NCI-H226 (cell line): Measurements from ENCODE around the gene DENND11.
A peak's percentile ranks its signal among the peaks of the same experiment; 100 is the strongest.

Experiments used
- DNase-seq: peaks from one replicate; pipeline ENCODE4 v3.0.0-alpha.2; 2015

Gene DENND11, protein sequence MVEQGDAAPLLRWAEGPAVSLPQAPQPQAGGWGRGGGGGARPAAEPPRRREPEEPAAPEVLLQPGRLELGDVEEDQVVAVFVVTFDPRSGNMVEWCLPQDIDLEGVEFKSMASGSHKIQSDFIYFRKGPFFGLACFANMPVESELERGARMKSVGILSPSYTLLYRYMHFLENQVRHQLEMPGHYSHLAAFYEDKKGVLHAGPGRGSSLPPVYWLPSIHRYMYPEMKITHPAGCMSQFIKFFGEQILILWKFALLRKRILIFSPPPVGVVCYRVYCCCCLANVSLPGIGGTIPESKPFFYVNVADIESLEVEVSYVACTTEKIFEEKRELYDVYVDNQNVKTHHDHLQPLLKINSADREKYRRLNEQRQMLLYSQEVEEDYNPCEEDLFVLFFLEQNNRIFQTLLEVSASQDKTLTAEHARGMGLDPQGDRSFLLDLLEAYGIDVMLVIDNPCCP

DNA sequence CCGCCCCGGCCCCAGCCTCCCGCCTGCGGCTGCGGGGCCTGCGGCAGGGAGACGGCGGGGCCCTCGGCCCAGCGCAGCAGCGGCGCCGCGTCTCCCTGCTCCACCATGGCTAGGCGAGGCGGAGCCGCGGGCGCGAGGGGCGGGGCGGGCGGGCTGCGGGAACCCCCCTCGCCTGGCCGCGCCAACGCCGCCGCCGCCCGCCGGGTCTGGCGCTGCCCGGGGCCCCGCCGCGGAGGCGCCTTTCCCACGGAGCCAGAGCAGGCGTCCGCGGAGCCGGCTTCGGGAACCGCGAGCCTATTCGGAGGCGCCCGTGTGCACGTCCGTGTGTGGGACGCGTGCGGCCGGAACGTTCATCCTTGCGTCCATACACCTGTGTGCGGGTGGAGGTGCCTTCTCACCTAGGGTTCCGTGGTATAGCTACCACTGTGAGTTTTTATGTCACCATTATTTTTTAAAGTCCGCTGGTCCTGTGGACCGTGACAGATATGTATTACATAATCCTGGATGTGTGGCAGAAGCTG lies at the start of gene DENND11:
TSS of gene DENND11 (minus strand) at position 120 of the 521 bp plus-strand sequence. CDS start at position 107, 13 bp downstream.
- no peak for DNase-seq

DNA sequence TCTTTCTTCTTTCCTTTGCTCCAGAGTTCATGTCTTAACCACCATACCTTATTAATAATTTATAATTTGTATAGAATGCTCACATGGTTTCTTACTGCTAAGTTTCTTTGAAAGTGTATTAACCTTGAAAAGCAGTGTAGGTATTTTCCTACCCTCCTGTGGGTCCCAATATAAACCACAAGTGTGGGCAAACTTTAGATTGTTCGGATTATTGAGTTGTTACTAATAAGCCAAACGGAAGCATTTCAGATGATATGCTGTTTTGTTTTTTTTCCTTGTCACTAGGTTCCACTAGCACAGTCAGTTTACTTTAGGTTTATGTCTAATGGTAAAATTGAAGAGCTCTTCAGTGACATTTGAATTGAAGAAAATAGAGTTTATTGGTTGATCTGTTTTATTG lies 46.4 kb upstream of the DENND11 start:
- DNase-seq = no peak

DNA sequence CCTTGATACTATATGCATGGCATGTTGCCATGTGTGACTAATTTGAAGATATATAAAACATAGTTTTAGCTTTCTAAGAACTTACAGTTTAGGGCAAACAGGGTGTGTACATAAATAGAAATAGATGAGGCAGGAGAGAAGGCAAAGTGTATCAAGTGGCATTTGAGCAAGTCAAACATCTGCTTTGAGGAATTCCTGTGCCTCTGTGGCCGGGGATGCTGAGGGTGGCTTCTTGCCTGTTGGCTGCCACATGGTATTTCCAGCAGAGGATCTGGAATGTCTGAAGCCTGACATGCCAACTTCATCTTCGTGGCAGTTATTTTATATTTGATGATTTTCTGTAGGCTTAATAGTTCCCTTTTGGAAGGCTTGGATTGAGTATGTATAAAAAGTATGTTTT lies 42.2 kb upstream of the DENND11 start:
- no peak for DNase-seq

DNA sequence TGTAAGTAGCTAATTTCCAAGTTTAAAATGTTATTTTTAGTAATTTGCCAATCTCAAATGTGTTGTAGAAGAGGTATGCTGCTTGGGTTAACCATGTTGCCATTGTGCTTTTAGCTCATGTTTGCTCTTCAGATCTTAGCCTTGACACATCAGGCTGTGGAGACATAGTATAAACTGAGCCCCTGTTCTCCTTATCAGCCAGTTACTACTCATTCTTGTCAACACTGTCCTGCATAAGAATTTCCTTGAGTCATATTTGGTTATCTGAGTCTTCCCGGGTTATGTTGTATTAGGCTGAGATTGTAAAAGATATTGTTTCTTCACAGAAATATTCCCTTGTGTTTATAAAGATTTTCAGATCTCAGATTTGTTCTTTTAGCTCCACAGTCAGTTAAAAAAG lies 40.3 kb upstream of the DENND11 start:
- DNase-seq = no peak

DNA sequence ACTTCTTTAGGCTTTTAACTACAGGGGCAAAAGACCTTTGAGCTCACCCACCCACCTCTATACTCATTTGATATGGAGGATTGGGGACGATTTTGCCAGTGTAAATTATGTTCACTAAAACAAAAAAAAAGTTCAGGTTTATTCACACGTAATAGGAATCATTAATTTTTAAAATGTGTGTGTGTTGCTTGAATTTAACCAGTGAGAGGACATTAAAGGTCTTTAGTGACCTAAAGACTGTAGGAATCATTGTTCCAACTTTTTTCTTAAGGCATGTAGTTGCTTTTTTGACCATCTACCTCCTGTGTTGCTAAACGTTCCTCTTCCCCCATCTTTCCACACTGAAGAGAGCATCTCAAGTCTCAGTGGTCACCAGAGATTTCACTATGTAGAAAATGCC lies 37.3 kb upstream of the DENND11 start:
- DNase-seq = no peak

DNA sequence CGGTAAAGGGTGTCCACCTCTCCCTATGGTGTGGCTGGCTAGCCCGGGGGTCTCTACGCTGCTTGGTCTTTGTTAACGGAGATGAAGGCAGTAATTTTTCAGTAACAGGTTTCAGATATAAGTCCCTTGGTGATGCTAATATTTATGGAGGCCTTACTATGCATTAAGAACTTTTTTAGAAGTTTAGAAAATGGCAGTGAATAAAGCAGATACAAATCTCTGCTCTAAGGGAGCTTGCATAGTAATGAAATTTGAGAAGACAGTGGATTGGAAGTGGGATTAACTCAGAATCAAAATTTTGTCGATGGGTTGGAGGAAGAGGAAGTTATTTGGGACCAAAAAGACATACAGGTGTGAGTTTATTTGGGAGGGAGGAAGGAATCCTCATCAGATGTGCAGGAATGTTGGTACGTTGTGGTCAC lies 36.6 kb upstream of the DENND11 start:
- no peak for DNase-seq

DNA sequence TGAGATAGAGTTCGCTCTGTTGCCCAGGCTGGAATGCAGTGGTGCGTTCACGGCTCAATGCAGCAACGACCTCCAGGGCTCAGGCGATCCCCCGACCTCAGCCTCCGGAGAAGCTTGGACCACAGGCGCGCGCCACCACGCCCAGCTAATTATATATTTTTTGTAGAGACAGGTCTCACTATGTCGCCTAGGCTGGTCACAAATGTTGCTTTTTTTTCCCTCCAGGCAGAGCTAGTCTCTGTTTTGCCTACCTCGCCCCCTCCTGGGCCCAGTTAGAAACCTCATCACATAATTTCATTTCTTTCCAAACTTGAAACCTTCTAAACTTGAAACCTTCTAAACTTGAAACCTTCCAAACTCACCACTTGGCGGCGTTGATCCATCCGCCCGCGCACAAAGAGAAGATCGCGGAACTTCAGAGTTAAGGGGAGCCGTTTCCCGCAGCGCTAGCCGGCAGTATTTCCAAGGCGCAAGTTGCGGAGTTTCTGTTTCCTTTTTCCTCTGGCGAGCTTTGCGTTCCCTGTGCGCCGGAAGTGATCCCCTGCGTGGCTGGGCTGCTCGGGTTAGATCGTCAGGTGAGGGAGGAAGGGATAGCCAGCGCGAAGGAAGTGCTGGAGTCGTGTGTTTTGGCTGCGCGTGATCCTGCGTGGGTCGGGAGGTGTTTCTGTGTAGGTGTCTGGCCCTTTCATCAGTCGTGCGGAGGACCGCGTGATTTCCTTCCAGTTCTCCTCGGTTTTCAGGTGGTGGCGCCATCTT lies 36.0 kb upstream of the DENND11 start, which contains the start of gene SSBP1:
TSS of gene SSBP1 (plus strand) at position 523 of the 756 bp plus-strand sequence. CDS start 809 bp downstream, outside the sequence.
- peak; percentile 95 for DNase-seq

DNA sequence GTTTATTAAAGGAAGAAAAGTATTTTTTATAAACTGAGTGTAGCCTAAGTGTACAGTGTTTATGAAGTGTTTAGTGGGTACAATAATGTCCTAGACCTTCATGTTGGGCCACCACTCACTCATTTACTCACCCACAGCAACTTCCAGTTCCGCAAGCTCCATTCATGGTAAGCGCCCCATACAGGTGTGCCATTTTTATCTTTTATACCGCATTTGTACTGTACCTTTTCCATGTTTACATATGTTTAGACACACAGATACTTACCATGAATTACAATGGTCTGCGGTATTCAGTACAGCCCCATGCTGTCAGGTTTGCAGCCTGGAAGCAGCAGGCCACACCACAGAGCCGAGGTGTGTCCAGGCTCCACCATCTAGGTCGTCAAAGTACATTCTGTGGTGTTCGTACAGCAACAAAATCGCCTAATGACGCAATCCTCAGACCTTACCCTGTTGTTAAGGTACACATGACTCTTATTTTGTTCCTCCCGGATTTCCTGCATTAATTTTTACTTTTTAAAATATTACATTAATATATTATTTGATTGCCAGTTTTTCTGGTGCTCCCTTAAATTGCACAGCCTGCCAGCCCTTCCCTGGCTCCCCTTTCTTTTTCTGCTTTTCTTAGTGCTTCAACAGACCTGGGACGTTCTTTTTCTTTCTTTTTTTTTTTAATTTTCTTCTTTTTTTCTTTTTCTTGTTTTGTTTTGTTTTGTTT lies 35.3 kb upstream of the DENND11 start:
- DNase-seq = no peak

DNA sequence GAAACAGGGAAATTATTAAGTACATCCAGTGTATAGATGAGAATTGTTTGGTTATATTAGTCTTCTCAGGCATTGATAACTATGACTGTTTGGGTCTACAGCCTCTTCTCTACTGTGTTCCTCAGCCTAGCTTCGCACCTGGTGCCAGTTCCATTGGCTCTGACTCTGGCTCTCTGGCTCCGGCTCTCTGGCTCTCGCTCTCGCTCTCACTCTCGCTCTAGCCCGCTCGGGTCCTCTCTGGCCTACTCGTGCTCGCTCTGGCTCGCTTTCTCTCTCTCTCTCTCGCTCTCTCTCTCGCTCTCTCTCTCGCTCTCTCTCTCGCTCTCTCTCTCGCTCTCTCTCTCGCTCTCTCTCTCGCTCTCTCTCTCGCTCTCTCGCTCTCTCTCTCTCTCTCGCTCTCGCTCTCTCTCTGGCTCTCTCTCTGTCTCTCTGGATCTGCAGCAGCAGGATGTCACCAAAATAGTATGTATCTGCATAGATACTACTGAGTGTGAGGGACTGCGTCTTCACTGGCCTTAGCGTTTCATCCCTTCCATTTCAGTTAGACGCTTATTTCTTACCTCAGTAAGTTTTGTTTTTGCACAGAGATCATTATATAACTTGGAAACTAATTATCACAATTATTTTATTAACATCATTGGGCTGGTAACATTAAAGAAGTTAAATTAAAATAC lies 29.6 kb upstream of the DENND11 start:
- no peak for DNase-seq

DNA sequence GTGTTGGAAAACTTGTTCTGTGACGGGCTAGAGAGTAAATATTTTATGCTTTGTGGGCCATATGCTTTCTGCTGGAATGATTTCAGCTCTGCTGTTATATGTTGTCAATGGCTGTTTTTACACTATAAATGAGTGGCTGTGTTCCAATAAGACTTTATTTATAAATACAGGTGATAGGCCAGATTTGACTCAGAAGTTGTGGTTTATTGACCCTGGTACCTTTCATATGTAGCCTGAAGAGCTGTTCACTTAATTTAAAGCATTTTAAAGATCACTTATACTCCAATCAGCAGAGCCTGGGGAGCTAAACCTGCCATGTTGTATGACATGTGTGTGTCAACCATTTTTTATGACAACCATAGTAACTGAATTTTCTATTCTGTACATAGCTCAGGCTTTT lies 27.1 kb upstream of the DENND11 start:
- DNase-seq = no peak

DNA sequence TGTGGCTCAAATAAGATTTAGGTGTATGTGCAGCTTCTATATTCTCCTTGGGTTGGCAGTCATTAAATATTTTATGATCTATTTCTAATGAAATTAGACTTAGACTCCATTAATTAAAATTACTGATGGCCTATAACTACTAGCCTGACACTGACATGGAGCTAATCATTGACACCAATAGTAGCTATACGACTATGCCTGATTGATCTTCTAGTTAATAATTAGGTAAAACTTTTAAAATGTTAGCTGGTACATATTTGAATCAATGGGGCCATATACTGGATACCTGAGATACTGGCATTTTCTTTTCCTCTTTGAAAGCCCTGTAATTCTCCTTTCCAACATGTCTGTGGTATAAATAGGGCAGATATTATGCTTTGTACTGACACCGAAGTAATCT lies 20.6 kb upstream of the DENND11 start:
- DNase-seq = no peak

DNA sequence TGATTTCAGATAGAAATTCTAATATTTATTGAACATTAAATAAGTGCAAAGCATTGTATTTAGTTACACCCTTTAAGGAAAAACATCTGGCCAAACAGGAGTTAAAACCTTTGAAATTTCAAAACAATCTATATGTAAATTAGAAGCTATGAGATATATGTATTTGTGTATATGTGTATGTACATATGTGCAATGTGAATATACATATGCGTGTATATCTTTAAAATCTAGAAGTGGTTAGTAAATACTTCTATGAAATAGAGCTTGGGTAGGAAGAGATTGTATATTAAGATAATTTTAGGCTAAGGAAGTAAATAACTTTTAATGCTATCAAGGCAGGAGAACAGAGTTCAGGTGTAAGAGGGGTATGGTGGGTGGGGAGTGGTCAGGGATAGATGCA lies 15.5 kb upstream of the DENND11 start:
- no peak for DNase-seq

DNA sequence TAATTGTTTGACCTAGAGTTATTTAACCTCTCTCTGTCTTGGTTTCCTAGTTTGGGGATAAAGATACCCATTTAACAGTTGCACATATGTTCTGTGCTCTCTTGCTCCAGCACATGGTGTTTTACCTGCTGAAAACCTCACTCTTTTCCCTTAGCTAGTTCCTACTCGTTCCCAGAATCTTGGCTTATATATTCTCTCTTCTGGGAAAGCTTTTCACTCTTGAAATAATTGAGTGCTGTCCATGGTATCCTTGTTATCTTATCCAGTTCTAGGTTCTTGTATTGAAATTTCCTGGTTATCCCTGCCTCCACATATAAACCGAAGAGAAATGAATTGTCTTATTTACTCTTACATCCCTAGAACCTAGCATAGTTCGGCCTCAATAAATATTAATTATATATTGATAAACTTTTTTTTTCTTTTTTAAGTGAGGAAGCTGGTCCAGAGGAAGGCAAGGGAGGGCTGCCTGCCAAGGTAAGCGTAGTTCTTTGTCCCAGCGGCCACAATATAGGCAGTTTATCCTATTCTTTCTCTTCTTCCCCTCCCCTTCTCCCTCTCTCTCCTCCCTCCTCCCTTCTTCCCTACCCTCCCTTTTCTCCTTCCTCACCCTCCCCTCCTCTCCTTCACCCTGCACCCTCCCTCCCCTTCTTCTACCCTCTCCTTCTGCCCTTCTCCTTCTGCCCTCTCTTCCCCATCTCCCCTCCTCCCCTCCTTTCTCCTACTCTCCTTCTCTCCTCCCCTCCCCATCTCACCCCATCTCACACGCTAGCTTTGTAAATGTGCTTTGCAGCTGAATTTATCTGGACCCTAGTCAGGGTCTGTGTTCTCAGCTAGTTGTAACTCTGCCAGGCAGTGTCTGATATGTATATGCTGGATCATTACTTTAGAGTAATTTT lies 14.1 kb upstream of the DENND11 start:
- DNase-seq = no peak

DNA sequence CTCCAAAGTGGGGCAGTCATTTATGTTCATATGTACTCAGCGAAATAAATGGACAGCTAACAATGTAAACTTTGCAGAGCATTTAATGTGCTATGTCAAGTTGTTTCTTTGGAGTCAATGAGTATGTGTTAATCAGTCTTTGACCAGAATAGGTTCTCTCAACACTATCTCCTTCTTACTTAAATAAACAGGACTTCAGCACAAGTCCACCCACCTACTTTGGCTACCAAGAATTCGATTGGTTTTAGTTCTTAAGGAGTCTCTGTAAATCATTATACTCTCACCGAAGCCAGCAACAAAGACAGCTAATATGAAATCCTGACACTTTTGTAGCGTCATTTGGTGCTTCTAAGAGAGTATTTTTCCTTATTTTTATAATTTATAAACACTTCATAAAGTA lies 13.1 kb upstream of the DENND11 start:
- DNase-seq = no peak

DNA sequence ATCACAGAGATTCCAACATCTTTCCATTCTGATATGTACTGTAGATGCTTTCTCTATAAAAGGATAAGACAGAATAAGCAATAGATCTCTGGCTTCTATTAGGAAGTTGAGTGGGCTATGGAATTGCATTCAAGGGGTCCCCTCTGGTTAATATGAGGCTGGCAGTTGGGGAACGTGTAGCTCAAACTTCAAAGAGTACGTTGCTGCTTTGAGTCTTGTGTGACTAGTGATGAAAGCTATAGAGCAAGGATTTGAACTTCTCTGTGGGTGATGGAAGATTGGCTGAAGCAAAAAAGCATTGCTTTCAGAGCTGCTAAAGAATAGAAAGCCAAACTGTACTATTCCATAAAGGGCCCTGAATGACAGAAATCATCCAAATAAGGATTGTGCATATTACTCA lies 12.6 kb upstream of the DENND11 start:
- DNase-seq = no peak

DNA sequence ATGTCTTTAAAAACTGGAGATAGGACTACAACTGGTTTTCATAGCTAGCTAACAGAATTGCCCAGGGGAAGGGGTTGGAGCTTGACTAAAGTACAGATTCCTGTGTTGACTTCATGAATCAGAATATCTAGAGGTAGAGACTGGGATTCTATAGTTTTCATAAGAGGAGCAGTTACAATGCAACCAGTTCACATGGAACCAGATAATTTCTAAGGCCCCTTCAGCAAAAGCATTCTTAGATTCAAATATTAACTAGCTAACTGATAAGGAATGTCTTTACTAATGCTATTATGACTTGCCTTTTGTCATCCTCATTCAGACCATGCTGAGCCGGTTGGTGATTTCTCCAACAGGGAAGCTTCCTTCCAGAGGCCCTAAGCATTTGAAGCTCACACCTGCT lies 11.9 kb upstream of the DENND11 start:
- DNase-seq = no peak

DNA sequence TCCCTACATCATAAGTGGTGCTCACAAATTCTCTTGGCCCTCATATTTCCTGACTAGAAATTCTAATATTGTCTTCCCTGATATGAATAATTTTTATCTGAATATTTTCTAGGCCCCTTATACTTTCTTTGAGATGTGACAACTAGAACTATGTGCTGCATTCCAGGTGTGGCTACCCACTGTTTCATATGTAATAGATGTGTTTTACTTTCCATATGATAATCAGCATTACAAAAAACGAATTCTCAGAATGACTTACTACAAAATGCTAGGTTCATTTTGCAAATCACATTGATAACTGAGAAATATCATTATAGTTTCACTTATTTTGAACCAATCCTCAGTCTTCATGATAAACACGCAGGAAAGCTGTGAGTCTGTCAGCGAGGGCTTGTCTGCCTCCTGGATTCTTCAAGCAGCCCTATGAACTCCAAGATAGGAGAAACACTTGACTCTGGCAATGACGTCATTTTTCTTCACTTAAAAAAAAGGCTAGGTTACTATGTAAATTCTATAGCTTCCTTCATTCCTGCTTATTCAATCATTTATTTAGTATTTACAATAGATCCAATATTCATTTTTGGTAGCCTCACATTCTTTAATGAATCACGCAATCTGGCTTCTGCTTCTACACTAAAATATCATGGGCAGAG lies 10.8 kb upstream of the DENND11 start:
- DNase-seq = no peak

DNA sequence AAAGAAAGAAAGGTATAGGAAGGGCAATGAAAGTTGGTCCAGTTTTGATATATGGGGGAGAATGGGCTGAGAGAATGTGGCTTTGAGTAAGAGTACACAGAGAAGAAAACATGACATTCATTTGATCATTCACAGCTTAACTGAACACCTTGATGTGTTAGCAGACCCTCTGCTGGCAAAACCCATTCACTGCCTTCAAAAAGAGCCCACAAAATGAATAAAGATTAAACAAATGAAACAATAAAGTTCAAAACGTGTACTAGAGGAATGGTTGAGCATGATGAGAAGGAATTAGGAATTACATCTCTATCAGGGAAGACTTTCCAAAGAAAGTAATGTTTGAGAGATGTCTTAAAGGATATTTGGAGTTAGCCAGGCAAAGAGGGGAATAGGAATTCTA lies 8.3 kb upstream of the DENND11 start:
- DNase-seq = no peak

DNA sequence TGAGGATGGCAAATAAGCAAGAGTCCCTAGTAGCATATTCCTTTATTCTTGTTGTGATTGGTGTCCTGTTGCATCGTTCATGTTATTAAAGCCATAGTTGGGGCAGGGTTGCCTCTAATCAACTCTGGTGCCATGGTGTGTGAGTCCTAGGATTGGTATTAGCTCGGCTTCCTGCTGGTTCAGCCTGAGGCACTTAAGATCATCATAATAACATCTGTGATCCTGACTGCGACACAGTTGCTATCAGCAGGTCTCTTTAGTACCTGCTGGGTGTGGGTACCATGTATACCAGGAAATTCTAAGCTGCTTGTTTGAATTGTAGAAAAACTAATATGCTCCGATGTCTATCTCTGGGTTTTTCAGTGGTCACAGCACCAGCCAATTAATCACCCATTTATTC lies 7.8 kb upstream of the DENND11 start:
- no peak for DNase-seq

DNA sequence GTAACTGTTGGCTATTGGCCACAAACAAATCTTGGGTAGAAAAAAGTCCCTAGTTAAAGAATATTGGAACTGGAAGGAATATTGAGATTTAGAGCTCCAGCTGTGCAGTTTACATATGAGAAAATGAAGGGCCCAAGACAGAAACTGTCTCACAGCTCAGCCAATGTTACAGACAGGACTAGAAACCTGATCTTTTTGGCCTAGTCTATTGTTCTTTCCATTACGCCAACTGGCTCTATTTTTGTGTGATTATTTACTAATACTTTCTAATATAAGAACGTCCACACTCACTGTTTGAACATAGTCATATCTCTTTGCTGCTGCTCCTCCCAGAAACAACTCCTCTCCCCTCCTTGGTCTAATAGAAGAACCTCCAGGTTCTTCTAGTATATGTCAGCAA lies 7.4 kb upstream of the DENND11 start:
- no peak for DNase-seq

DNA sequence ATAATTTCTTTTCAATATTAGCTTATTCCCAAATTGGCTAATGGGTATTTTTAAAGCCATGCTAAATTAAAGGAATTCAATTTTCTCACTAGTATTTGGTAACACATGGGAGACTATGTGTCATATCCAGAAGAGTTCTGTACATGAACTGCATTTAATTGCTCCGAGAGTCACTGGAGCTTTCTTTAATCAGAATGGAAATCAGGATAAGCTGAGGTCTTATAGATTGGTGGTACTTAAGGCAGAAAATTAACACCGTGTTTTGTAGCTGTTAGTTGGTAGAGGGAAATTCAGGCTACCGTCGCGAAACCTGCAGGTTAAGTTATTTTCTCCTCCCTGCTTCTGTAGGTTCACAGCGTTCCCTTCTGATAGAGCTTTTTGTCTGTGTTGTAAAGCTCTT lies 6.4 kb upstream of the DENND11 start, which contains the start of gene WEE2:
TSS of gene WEE2 (plus strand) at position 3 of the 400 bp plus-strand sequence. CDS start 406 bp downstream, outside the sequence.
- no peak for DNase-seq
